Type B pancreatic cell (in vitro differentiated cells): Measurements from ENCODE around the gene PIEZO1. TPM values are rescaled to one million over a fixed set of nuclear protein-coding genes. Genes with fewer than 3 reads are reported as not detected.

Experiments
- DNase-seq: peaks from one replicate; pipeline ENCODE4 v3.0.0; 2021; ENCODE audit warnings: mixed read lengths; ENCODE audit not compliant: unreplicated experiment; ENCODE audit errors: extremely low spot score
- H3K27ac Mint-ChIP-seq: 2 replicates; pipeline ENCODE4 v1.8.0; 2021; ENCODE audit warnings: mild to moderate bottlenecking, mixed read lengths
- H3K27me3 Mint-ChIP-seq: 2 replicates; pipeline ENCODE4 v1.8.0; 2021; ENCODE audit warnings: mixed read lengths
- H3K36me3 Mint-ChIP-seq: 2 replicates; pipeline ENCODE4 v1.8.0; 2021; ENCODE audit warnings: mixed read lengths
- H3K4me1 Mint-ChIP-seq: one replicate; pipeline ENCODE4 v1.8.0; 2021; ENCODE audit warnings: mixed read lengths; ENCODE audit not compliant: unreplicated experiment
- H3K4me3 Mint-ChIP-seq: 2 replicates; pipeline ENCODE4 v1.8.0; 2021; ENCODE audit warnings: mild to moderate bottlenecking, mixed read lengths
- H3K9me3 Mint-ChIP-seq: 2 replicates; pipeline ENCODE4 v1.8.0; 2021; ENCODE audit warnings: mixed read lengths
- total RNA-seq: library from RNA; stranded (reverse); gene quantifications from 2 replicates; pipeline ENCODE4 v1.2.1, GENCODE V29; 2021; ENCODE audit warnings: low replicate concordance
- TF ChIP-seq, protein P1 (sequence below): fragments of 200-600 bp; sonication (generic); conservative IDR thresholded peaks from 2 replicates; pipeline ENCODE4 v1.5.0; 2021; ENCODE audit warnings: antibody characterized with exemption, mild to moderate bottlenecking

The PIEZO1 gene
- total RNA-seq, 1 donor from 2014 or later = 33.3 TPM

DNA sequence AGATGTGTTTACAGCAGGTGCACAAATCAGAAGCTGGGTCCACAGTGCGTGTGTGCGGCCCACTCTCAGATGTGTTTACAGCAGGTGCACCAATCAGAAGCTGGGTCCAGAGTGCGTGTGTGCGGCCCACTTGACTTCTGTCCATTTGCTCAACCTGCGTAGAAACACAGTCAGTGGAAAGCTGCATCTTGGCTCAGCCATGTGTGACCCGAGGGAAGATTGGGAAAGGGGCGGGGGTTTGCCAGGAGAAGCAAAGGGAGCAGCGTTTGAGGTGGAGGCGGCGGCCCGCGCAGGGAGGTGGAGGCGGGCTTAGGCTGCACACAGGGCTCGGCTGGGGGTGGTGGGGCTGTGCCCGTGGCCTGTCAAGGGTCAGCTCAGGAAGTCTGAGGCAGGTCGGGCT lies 74.5 kb downstream of the PIEZO1 start:
- H3K27ac Mint-ChIP-seq = no peak overlapping the region

DNA sequence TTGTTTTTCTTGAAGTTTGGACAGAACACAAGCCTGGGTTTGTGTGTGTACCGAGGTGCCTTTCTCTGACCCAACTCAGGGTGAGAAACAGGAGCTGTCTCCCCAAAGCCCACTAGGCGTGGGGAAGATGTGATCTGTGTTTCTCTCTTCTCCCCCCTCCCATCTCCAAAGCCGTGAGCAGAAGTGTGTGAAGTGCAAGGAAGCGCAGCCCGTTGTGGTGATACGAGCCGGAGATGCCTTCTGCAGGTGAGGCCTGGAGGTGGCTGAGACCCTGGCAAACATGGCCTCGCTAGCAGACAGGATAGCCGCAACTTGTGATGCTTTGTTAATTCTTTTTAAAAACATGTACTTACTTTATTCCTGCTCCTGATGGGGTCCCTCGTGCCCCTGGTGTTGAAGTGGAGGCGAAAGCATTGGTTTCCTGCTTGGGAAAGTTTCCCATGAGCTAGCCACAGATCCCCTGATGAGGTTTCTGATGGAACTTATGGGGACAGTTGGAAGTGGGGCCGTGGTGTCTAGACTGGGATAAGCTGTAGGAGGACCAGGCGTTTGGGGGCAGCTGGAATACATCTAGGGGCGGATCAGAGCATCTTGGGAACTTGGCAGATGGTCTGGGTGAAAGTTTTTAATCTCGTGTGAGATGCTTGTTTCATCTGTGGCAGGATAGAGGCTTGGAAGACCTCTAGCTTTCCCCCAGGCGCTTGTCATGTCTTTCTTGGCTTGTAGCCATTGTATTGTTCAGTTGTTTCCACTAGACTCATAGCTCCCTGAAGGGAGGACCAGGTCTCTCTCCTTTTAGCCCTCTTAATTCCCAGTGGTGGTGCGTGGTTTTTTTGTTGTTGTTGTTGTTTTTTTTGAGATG lies 77.8 kb downstream of the PIEZO1 start:
- Mint-ChIP-seq H3K27ac (peak overlapping the region; percentile 76), H3K4me3 (peak overlapping the region; percentile 84), H3K36me3 (no peaks in the 10 kb centered on the region), H3K9me3 (no peaks in the 10 kb centered on the region), H3K4me1 (peaks cover 16% of the 10 kb centered on the region), H3K27me3 (no peaks in the 10 kb centered on the region)
- TF ChIP-seq, protein P1, sequence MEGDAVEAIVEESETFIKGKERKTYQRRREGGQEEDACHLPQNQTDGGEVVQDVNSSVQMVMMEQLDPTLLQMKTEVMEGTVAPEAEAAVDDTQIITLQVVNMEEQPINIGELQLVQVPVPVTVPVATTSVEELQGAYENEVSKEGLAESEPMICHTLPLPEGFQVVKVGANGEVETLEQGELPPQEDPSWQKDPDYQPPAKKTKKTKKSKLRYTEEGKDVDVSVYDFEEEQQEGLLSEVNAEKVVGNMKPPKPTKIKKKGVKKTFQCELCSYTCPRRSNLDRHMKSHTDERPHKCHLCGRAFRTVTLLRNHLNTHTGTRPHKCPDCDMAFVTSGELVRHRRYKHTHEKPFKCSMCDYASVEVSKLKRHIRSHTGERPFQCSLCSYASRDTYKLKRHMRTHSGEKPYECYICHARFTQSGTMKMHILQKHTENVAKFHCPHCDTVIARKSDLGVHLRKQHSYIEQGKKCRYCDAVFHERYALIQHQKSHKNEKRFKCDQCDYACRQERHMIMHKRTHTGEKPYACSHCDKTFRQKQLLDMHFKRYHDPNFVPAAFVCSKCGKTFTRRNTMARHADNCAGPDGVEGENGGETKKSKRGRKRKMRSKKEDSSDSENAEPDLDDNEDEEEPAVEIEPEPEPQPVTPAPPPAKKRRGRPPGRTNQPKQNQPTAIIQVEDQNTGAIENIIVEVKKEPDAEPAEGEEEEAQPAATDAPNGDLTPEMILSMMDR = no peak
- DNase-seq = no peak

More for the DNA sequence above, 74.5 kb downstream of the PIEZO1 start:
- no peak overlapping the region for H3K4me3 Mint-ChIP-seq
- H3K9me3 Mint-ChIP-seq = no peaks in the 10 kb centered on the region
- DNase-seq = no peak
- H3K4me1 Mint-ChIP-seq = peaks cover 7% of the 10 kb centered on the region
- H3K36me3 Mint-ChIP-seq = no peaks in the 10 kb centered on the region
- TF ChIP-seq, protein P1 = no peak
- no peaks in the 10 kb centered on the region for H3K27me3 Mint-ChIP-seq

DNA sequence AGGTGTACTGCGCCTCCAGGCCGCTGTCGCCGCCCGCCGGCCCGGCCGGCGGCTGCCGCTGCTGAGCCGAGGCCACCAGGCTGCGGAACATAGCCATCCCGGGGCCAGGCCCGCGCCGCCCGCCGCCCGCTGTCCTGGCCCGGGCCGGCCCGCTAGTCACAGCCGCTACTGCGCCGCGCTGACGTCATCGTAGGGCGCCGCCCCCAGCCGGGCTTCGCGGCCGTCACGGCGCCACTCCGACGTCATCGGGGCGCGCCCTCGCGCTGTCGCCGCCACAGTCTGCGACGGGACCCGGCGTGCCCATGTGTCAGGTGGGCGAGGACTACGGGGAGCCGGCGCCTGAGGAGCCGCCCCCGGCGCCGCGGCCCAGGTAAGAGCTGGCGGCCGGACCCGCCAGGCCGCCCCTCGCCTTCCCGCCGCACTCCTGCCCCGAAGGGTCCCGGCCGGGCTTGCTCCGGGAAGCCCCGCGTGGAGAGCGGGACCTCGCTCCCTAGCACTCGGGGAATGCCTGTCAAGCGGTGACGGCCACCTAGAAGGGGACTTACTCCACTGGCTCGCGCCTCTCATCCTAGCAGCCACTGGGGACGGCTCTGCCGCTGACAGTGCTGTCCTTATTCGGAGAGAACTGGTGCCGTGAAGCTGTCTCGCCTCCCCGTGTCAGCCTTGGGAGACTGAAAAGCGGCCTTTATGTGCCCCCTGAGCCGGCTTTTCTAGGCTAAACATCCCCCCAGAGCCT lies 78.6 kb downstream of the PIEZO1 start, which contains the start of the genes CTU2 and RNF166:
Gene CTU2 (plus strand): TSS at position 275 of the 736 bp plus-strand sequence. CDS start 28 bp downstream, at position 303.
Gene RNF166 (minus strand): TSS at position 180 of the 736 bp plus-strand sequence. CDS start 83 bp downstream, at position 97.
- TF ChIP-seq, protein P1 = no peak
- Mint-ChIP-seq H3K9me3 (no peaks in the 10 kb centered on the region), H3K27me3 (no peaks in the 10 kb centered on the region), H3K4me1 (peaks cover 16% of the 10 kb centered on the region), H3K36me3 (no peaks in the 10 kb centered on the region), H3K4me3 (peak within 1 kb of the TSS; percentile 88), H3K27ac (peak within 1 kb of the TSS; percentile 76)
- peak; percentile 94 for DNase-seq

DNA sequence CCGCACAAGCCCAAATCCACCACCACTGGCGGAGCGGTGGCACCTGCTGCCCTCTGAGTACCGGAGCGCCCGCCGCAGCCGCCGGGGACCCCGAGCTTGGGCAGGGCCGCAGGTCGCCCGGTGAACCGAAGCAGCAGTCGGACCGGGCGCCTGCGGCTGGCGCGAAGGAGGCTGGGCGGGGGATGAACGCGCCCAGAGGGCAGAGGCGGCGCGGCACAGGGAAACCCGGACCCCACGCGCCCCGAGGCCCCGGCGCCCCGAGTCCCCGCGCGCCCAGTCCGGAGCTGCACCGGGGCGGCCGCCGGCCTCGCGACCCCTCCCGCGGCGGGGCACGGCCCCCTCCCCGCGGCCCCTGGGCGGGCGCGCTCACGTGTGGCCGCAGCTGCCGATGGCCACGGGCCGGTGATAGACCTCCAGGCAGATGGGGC lies 79.2 kb downstream of the PIEZO1 start:
- DNase-seq = no peak
- TF ChIP-seq, protein P1 = no peak
- Mint-ChIP-seq H3K27me3 (no peaks in the 10 kb centered on the region), H3K4me1 (peaks cover 16% of the 10 kb centered on the region), H3K27ac (peak overlapping the region; percentile 72), H3K4me3 (peak overlapping the region; percentile 88), H3K9me3 (no peaks in the 10 kb centered on the region), H3K36me3 (no peaks in the 10 kb centered on the region)

DNA sequence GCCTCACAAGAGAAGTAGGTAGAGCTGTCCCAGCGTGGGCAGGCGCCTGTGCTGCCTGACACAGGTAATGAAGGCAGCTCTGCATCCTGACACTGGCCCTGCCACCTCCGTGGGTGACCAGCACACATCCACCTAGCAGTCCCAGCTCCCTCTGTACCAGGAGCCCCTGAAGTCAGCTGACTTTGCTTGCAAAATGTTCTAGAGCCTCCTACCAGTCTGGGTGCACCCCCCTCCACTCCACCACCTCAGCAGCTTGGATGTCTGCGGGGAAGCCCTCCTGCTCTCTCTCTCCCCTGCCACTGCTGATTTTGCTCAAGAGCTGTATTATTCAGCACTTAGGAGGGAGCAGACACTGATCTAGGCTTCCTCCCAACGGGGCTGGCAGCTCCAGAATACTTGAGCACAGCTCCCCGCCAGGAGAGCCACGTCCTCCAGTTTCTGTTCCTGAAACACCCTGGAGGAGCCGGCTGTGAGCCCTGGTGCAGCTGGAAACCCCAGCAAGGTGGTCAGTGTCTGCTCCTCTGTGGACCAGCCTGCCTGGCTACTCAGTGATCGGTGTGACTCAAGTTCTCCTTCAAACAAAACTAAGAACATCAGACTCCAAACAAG lies 79.8 kb downstream of the PIEZO1 start:
- no peaks in the 10 kb centered on the region for H3K9me3 Mint-ChIP-seq
- peaks cover 16% of the 10 kb centered on the region for H3K4me1 Mint-ChIP-seq
- peak overlapping the region; percentile 88 for H3K4me3 Mint-ChIP-seq
- H3K27me3 Mint-ChIP-seq = no peaks in the 10 kb centered on the region
- TF ChIP-seq, protein P1 = no peak
- H3K27ac Mint-ChIP-seq = peak overlapping the region; percentile 72
- no peaks in the 10 kb centered on the region for H3K36me3 Mint-ChIP-seq
- no peak for DNase-seq
